Mesendoderm (in vitro differentiated cells): ENCODE data around the gene CSTPP1.

Experiments used
- DNase-seq: peaks from one replicate; pipeline ENCODE4 v3.0.0; 2013
- H2AK5ac ChIP-seq: 2 replicates; pipeline ENCODE4 v1.6.1; 2013; ENCODE audit warnings: low read length, inconsistent platforms
- H2BK120ac ChIP-seq: 2 replicates; pipeline ENCODE4 v1.6.1; 2013; ENCODE audit warnings: low read depth, mild to moderate bottlenecking, low read length, moderate library complexity, mixed read lengths
- H2BK15ac ChIP-seq: replicated peaks from 2 replicates; pipeline ENCODE4 v1.6.1; 2013; ENCODE audit warnings: low read depth, mild to moderate bottlenecking, moderate library complexity
- H2BK5ac ChIP-seq: 2 replicates; pipeline ENCODE4 v1.6.1; 2013; ENCODE audit warnings: low read length, inconsistent platforms
- H3K18ac ChIP-seq: 2 replicates; pipeline ENCODE4 v1.6.1; 2013; ENCODE audit warnings: mild to moderate bottlenecking, low read length, mixed read lengths
- H3K23ac ChIP-seq: one replicate; pipeline ENCODE4 v1.6.1; 2013; ENCODE audit warnings: low read length
- H3K27ac ChIP-seq: 2 replicates; pipeline ENCODE4 v1.5.1; 2013; ENCODE audit warnings: low read depth, mild to moderate bottlenecking, inconsistent platforms, low read length, moderate library complexity
- H3K27me3 ChIP-seq: 2 replicates; pipeline ENCODE4 v1.6.1; 2013; ENCODE audit warnings: low read length, control low read depth, mild to moderate bottlenecking, inconsistent platforms; ENCODE audit not compliant: insufficient read depth, poor library complexity
- H3K36me3 ChIP-seq: 2 replicates; pipeline ENCODE4 v1.6.1; 2013; ENCODE audit warnings: low read length, inconsistent platforms; ENCODE audit not compliant: control insufficient read depth, insufficient read depth
- H3K4ac ChIP-seq: one replicate; pipeline ENCODE4 v1.6.1; 2013; ENCODE audit warnings: low read depth, mild to moderate bottlenecking, low read length, moderate library complexity
- H3K4me1 ChIP-seq: 2 replicates; pipeline ENCODE4 v1.6.1; 2013; ENCODE audit warnings: low read depth, low read length, inconsistent platforms; ENCODE audit not compliant: control insufficient read depth
- H3K4me2 ChIP-seq: 2 replicates; pipeline ENCODE4 v1.6.1; 2013; ENCODE audit warnings: low read length
- H3K4me3 ChIP-seq: 2 replicates; pipeline ENCODE4 v1.5.1; 2013; ENCODE audit warnings: mild to moderate bottlenecking, low read length
- H3K56ac ChIP-seq: one replicate; pipeline ENCODE4 v1.6.1; 2013; ENCODE audit warnings: low read length
- H3K79me1 ChIP-seq: 2 replicates; pipeline ENCODE4 v1.6.1; 2013; ENCODE audit warnings: low read length, inconsistent platforms
- H3K79me2 ChIP-seq: 2 replicates; pipeline ENCODE4 v1.6.1; 2013; ENCODE audit warnings: mild to moderate bottlenecking, low read length; ENCODE audit not compliant: control insufficient read depth, insufficient read depth
- H3K9ac ChIP-seq: 2 replicates; pipeline ENCODE4 v1.6.1; 2013; ENCODE audit warnings: low read length, inconsistent platforms
- H4K5ac ChIP-seq: one replicate; pipeline ENCODE4 v1.6.1; 2013; ENCODE audit warnings: low read length
- H4K8ac ChIP-seq: one replicate; pipeline ENCODE4 v1.6.1; 2013; ENCODE audit warnings: low read depth, mild to moderate bottlenecking, control low read depth, low read length, moderate library complexity
- WGBS: extraction: QIAGEN DNeasy Blood & Tissue Kit; methylation state at CpG from one replicate; pipeline ENCODE4 v1.1.7; 2013; ENCODE audit warnings: low lambda C conversion rate, missing lambda C conversion rate; ENCODE audit not compliant: insufficient coverage; ENCODE audit errors: extremely low coverage; 5-methylcytosine and 5-hydroxymethylcytosine counted together

CSTPP1 gene

GRCh38 chr11:46903846-46904245 lies 32.7 kb upstream of the CSTPP1 start:
- no peak overlapping the region for H4K8ac ChIP-seq
- H2AK5ac ChIP-seq: no peak overlapping the region
- no peak overlapping the region for H3K23ac ChIP-seq
- peaks cover 9% of the 10 kb centered on the region for H3K4me1 ChIP-seq
- no peak overlapping the region for H2BK5ac ChIP-seq
- H3K36me3 ChIP-seq: no peaks in the 10 kb centered on the region
- H3K79me2 ChIP-seq: peaks cover 41% of the 10 kb centered on the region
- WGBS: no CpG with 5 or more reads among the region's 10 CpGs
- H3K27ac ChIP-seq: no peak overlapping the region
- H3K27me3 ChIP-seq: no peaks in the 10 kb centered on the region
- H3K79me1 ChIP-seq: peaks cover 10% of the 10 kb centered on the region
- no peak overlapping the region for H2BK15ac ChIP-seq
- H3K4ac ChIP-seq: no peak overlapping the region
- no peak overlapping the region for H4K5ac ChIP-seq
- no peak overlapping the region for H2BK120ac ChIP-seq
- no peak for DNase-seq
- H3K4me2 ChIP-seq: no peak overlapping the region
- no peak overlapping the region for H3K4me3 ChIP-seq
- no peak overlapping the region for H3K9ac ChIP-seq
- no peak overlapping the region for H3K18ac ChIP-seq
- H3K56ac ChIP-seq: no peak overlapping the region

- Histone ChIP-seq H3K27ac (no peak overlapping the region), H3K4me2 (no peak overlapping the region), H3K4ac (no peak overlapping the region), H3K79me2 (peaks cover 56% of the 10 kb centered on the region), H3K9ac (no peak overlapping the region), H2BK15ac (no peak overlapping the region), H3K36me3 (no peaks in the 10 kb centered on the region), H3K18ac (no peak overlapping the region), H3K4me1 (peaks cover 12% of the 10 kb centered on the region), H2BK5ac (no peak overlapping the region), H4K8ac (no peak overlapping the region), H4K5ac (no peak overlapping the region), H3K4me3 (no peak overlapping the region), H3K79me1 (peaks cover 14% of the 10 kb centered on the region), H3K56ac (no peak overlapping the region), H2AK5ac (no peak overlapping the region), H2BK120ac (no peak overlapping the region), H3K23ac (no peak overlapping the region), H3K27me3 (no peaks in the 10 kb centered on the region)
- WGBS: no CpG with 5 or more reads among the region's 5 CpGs
- no peak for DNase-seq
Observed at GRCh38 chr11:46905806-46906205, 30.8 kb upstream of the CSTPP1 start.

- H3K79me2 ChIP-seq: peaks cover 62% of the 10 kb centered on the region
- H3K4ac ChIP-seq: no peak overlapping the region
- H3K4me1 ChIP-seq: peaks cover 12% of the 10 kb centered on the region
- peak; percentile 81 for DNase-seq
- no peak overlapping the region for H2BK15ac ChIP-seq
- H4K5ac ChIP-seq: no peak overlapping the region
- H2BK5ac ChIP-seq: peak overlapping the region; percentile 27
- WGBS: no CpG with 5 or more reads among the region's 13 CpGs
- no peak overlapping the region for H4K8ac ChIP-seq
- H3K36me3 ChIP-seq: no peaks in the 10 kb centered on the region
- H3K18ac ChIP-seq: peak overlapping the region; percentile 44
- no peak overlapping the region for H2BK120ac ChIP-seq
- peak overlapping the region; percentile 9 for H3K4me2 ChIP-seq
- H3K56ac ChIP-seq: peak overlapping the region; percentile 69
- no peak overlapping the region for H3K23ac ChIP-seq
- no peak overlapping the region for H3K4me3 ChIP-seq
- H3K27me3 ChIP-seq: no peaks in the 10 kb centered on the region
- peaks cover 14% of the 10 kb centered on the region for H3K79me1 ChIP-seq
- H3K9ac ChIP-seq: peak overlapping the region; percentile 47
- H2AK5ac ChIP-seq: no peak overlapping the region
- peak overlapping the region; percentile 15 for H3K27ac ChIP-seq
Observed at GRCh38 chr11:46906609-46907041, 29.9 kb upstream of the CSTPP1 start.

DNA sequence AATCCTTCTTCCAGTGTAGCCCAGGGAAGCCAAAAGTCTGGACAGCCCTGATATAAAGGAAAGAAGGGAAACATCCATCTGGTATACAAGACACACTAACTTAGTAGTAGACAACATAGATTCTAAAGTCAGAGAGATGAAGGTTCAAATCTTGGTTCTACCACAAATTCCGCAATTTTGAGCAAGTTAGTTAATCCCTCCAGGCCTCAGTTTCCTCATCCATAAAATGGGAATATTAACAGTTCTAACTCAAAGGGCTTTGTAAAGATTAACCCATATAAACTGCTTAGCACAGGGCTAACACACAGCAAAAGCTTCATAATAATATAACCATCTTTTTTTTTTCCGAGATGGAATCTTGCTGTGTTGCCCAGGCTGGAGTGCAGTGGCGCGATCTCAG lies 29.0 kb upstream of the CSTPP1 start:
- H3K27ac ChIP-seq: no peak overlapping the region
- DNase-seq: no peak
- no peak overlapping the region for H4K8ac ChIP-seq
- no CpG with 5 or more reads among the region's 4 CpGs for WGBS
- H3K23ac ChIP-seq: no peak overlapping the region
- peaks cover 67% of the 10 kb centered on the region for H3K79me2 ChIP-seq
- H3K4me3 ChIP-seq: no peak overlapping the region
- no peak overlapping the region for H4K5ac ChIP-seq
- H3K36me3 ChIP-seq: no peaks in the 10 kb centered on the region
- H3K56ac ChIP-seq: no peak overlapping the region
- H2BK120ac ChIP-seq: no peak overlapping the region
- H3K27me3 ChIP-seq: no peaks in the 10 kb centered on the region
- H3K9ac ChIP-seq: no peak overlapping the region
- H2AK5ac ChIP-seq: no peak overlapping the region
- no peak overlapping the region for H3K4me2 ChIP-seq
- H3K79me1 ChIP-seq: peaks cover 13% of the 10 kb centered on the region
- H2BK15ac ChIP-seq: no peak overlapping the region
- no peak overlapping the region for H3K4ac ChIP-seq
- H2BK5ac ChIP-seq: no peak overlapping the region
- H3K18ac ChIP-seq: no peak overlapping the region
- peaks cover 16% of the 10 kb centered on the region for H3K4me1 ChIP-seq

DNA sequence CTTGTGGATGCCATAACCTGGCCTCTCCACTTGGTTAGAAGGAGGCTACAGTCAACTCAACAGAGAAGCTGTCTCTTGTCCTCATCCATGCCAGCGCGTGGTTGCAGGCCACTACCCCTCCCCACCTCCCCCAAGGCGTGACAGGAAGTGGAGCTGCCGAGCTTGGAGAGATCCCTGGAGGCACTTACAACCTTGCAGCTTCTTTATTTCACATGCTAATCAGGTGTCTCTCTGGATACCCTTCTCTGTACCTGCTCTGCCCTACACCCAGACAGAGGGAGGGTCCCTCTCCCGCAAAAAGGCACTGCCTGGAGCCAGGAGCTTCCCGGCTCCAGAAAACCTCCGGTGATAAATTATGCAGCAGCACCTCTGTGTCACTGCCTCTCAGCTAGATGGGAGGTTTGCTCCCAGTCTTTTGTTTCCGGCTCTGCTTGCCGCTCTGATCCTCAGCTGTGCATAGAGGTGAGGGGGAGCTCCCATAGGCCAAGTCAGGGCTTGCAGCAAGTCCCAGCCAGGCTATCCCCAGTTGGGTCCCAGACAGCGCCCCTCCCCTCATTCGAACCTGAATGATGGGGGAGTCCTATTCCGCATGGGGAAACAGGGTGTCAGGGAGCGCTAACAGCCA lies 23.9 kb upstream of the CSTPP1 start:
- H4K8ac ChIP-seq: no peak overlapping the region
- no peak overlapping the region for H3K23ac ChIP-seq
- peak overlapping the region; percentile 82 for H3K56ac ChIP-seq
- H3K4me1 ChIP-seq: peaks cover 21% of the 10 kb centered on the region
- no peak overlapping the region for H3K4me3 ChIP-seq
- peaks cover 7% of the 10 kb centered on the region for H3K79me1 ChIP-seq
- H3K27me3 ChIP-seq: no peaks in the 10 kb centered on the region
- no peak overlapping the region for H2AK5ac ChIP-seq
- peak overlapping the region; percentile 67 for H3K9ac ChIP-seq
- H2BK5ac ChIP-seq: peak overlapping the region; percentile 43
- H3K27ac ChIP-seq: peak overlapping the region; percentile 78
- H3K79me2 ChIP-seq: peaks cover 71% of the 10 kb centered on the region
- H4K5ac ChIP-seq: no peak overlapping the region
- H2BK120ac ChIP-seq: no peak overlapping the region
- no peak overlapping the region for H2BK15ac ChIP-seq
- no peaks in the 10 kb centered on the region for H3K36me3 ChIP-seq
- H3K4me2 ChIP-seq: peak overlapping the region; percentile 21
- peak; percentile 97 for DNase-seq
- no CpG with 5 or more reads among the region's 13 CpGs for WGBS
- peak overlapping the region; percentile 54 for H3K18ac ChIP-seq
- peak overlapping the region; percentile 38 for H3K4ac ChIP-seq

- H3K79me1 ChIP-seq: peaks cover 7% of the 10 kb centered on the region
- H3K56ac ChIP-seq: peak overlapping the region; percentile 82
- no peak overlapping the region for H2BK5ac ChIP-seq
- H3K18ac ChIP-seq: peak overlapping the region; percentile 54
- peaks cover 21% of the 10 kb centered on the region for H3K4me1 ChIP-seq
- no peaks in the 10 kb centered on the region for H3K36me3 ChIP-seq
- peak overlapping the region; percentile 38 for H3K4ac ChIP-seq
- H3K4me3 ChIP-seq: no peak overlapping the region
- H2AK5ac ChIP-seq: no peak overlapping the region
- peak overlapping the region; percentile 52 for H2BK120ac ChIP-seq
- peaks cover 72% of the 10 kb centered on the region for H3K79me2 ChIP-seq
- H3K4me2 ChIP-seq: peak overlapping the region; percentile 21
- no peak overlapping the region for H3K23ac ChIP-seq
- H4K5ac ChIP-seq: no peak overlapping the region
- H2BK15ac ChIP-seq: no peak overlapping the region
- H3K27ac ChIP-seq: peak overlapping the region; percentile 78
- peak; percentile 87 for DNase-seq
- no CpG with 5 or more reads among the region's 3 CpGs for WGBS
- no peak overlapping the region for H4K8ac ChIP-seq
- H3K9ac ChIP-seq: peak overlapping the region; percentile 55
- H3K27me3 ChIP-seq: no peaks in the 10 kb centered on the region
Observed at GRCh38 chr11:46913484-46913883, 23.1 kb upstream of the CSTPP1 start.
